ENCODE results near the gene ING4. TPM values are rescaled to one million over a fixed set of nuclear protein-coding genes. Genes with fewer than 3 reads are reported as not detected.
"Not testable (repeated sequence)": the region's sequence is repeated elsewhere in the genome, so short reads cannot be mapped to it uniquely, and the experiment has no call there.

The ING4 gene
- total RNA-seq (2014; rRNA removed; shearing (Covaris generic)): 25.1 and 28.7 TPM in 2 replicates

GRCh38 chr12:6662906-6663742, at the start of gene ING4:
ING4 (minus strand) TSS chr12:6663119; CDS start chr12:6663101, 18 bp downstream.
- H3K4me3 ChIP-seq: peak within 1 kb of the TSS; percentile 74
- H3K4me1 ChIP-seq: 0 out of 2 replicates have a peak, but pooled peaks cover 3% of the 10 kb centered on the region
- H3K27ac ChIP-seq: peak within 1 kb of the TSS; percentile 77
- peaks cover 12% of the 10 kb centered on the region; the same call in 1 of the 2 replicates for H3K36me3 ChIP-seq
- peak; percentile 99 for DNase-seq
- no peaks in the 10 kb centered on the region for H3K27me3 ChIP-seq
- H3K9me3 ChIP-seq (replicated peaks): no peaks in the 10 kb centered on the region

DNA sequence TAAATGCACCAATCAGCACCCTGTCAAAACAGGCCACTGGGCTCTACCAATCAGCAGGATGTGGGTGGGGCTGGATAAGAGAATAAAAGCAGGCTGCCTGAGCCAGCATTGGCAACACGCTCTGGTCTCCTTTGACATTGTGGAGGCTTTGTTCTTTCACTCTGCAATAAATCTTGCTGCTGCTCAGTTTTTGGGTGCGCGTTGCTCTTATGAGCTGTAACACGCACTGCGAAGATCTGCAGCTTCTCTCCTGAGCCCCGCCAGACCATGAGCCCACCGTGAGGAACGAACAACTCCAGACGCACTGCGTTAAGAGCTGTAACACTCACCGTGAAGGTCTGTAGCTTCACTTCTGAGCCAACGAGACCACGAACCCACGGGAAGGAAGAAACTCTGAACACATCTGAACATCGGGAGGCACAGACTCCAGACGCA, 46.1 kb upstream of the ING4 start:
- Histone ChIP-seq H3K27me3 (no peaks in the 10 kb centered on the region), H3K4me3 (no peak overlapping the region), H3K9me3 (replicated peaks) (no peaks in the 10 kb centered on the region), H3K36me3 (no peaks in the 10 kb centered on the region), H3K27ac (no peak overlapping the region), H3K4me1 (no peaks in the 10 kb centered on the region)
- no peak for DNase-seq

GRCh38 chr12:6708351-6708750, 45.4 kb upstream of the ING4 start:
- DNase-seq; H3K27me3 ChIP-seq; H3K27ac ChIP-seq; H3K4me1 ChIP-seq; H3K9me3 ChIP-seq (replicated peaks); H3K4me3 ChIP-seq; H3K36me3 ChIP-seq: not testable (repeated sequence)

DNA sequence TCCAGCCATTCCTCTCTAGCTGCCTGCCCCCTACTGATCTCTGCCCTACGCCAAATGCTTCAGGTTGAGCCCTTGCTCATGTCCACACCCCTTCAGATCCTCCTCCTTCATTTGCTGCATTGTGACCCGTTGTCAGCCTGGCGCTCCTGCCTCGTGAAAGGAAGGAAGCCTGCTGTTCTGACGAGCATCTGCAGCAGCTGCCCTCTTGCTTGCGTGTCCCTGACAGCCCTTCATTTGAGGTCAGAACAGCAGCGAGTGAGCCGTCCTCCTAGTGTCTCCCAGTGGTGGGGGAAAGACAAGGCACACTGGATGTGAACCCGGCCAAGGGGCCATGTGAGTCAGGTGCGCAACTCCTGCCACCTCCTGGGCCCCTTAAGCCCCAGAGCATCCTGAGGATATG, 40.7 kb upstream of the ING4 start:
- H3K27me3 ChIP-seq: peaks cover 36% of the 10 kb centered on the region

DNA sequence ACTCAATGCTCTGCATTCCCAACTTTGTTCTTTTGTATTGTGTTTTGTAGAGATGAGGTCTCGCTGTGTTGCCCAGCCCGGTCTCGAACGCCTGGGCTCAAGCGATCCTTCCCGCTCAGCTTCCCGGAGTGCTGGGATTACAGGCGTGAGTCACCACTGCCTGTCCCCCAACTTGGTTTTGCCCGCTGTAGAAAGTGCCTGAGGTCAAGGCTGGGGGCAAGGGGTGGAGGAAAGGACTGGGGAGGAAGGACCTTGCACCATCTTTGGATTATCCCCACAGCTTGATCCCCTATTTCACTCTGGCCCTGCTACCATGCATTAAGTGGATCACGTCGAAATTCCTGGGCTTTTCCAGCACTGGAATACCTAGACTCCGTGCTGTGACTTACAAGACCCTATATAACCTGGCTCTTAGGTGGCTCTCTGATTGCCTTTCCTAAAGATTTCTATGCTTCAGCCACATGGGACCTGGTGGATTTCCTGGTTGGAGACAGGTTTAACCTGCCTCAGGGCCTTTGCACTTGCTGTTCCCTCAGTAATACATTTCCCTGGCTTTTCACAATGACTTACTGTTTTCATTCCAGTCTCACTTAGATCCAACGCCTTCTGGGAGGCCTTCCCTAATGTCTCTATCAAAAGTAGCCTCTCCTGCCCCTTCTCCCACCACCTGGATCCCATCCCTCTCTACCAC, 38.3 kb upstream of the ING4 start:
- H3K9me3 ChIP-seq (replicated peaks): no peaks in the 10 kb centered on the region; the same call in 1 of the 2 replicates
- peak overlapping the region; percentile 58 for H3K4me3 ChIP-seq
- peaks cover 36% of the 10 kb centered on the region for H3K27me3 ChIP-seq
- no peaks in the 10 kb centered on the region for H3K36me3 ChIP-seq
- DNase-seq: no peak
- peaks cover 4% of the 10 kb centered on the region; the same call in 1 of the 2 replicates for H3K4me1 ChIP-seq
- no peak overlapping the region for H3K27ac ChIP-seq

More for the DNA sequence above, 40.7 kb upstream of the ING4 start:
- H3K9me3 ChIP-seq (replicated peaks): no peaks in the 10 kb centered on the region; the same call in 1 of the 2 replicates
- H3K27ac ChIP-seq: no peak overlapping the region
- H3K4me3 ChIP-seq: no peak overlapping the region
- no peaks in the 10 kb centered on the region for H3K36me3 ChIP-seq
- H3K4me1 ChIP-seq: peaks cover 4% of the 10 kb centered on the region; the same call in 1 of the 2 replicates
- peak; percentile 58 for DNase-seq

GRCh38 chr12:6700646-6701051, 37.7 kb upstream of the ING4 start, which contains the start of gene PIANP:
PIANP (minus strand) TSS chr12:6700815; CDS start chr12:6698061, 2,754 bp downstream.
- H3K9me3 ChIP-seq (replicated peaks): no peaks in the 10 kb centered on the region; the same call in 1 of the 2 replicates
- H3K4me1 ChIP-seq: peaks cover 4% of the 10 kb centered on the region; the same call in 1 of the 2 replicates
- H3K27ac ChIP-seq: no peak within 1 kb of the TSS
- peak; percentile 38 to 43 for DNase-seq
- peak within 1 kb of the TSS; percentile 58 for H3K4me3 ChIP-seq
- peaks cover 39% of the 10 kb centered on the region for H3K27me3 ChIP-seq
- no peaks in the 10 kb centered on the region for H3K36me3 ChIP-seq

DNA sequence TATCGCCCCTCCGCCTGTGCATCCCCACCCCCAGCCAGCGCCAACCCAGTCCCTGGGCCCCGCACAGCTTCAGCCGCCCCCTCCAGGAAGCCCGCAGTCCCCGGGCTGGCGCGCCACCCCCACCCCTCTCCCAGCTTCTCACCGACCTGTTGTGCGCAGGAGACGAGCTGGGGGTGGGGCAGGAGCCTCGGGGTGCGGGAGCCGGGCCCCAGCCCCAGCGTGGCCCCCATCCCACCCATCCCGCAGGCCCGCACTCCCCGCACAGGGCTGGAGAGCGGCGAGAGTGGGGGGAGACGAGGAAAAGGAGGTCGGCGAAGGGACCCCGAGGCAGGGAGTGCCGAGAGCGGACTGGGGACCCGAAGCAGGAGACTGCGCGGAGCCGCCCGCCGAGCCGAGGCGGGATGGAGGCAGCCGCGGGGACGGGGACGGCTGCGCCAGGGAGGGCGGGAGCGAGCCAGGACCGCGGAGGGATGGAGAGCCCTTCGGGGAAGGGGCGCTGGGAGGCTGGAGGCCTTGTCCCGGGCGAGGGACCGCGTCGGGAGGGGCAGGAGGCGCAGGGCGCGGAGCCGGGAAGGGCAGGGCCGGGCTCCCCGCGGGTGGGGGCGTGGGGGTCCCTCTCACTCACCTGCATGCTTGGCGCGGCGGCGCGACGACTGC, 37.2 kb upstream of the ING4 start:
- H3K4me1 ChIP-seq: peaks cover 4% of the 10 kb centered on the region; the same call in 1 of the 2 replicates
- peaks cover 40% of the 10 kb centered on the region for H3K27me3 ChIP-seq
- peak; percentile 17 to 36 for DNase-seq
- peak overlapping the region; percentile 58 for H3K4me3 ChIP-seq
- no peaks in the 10 kb centered on the region for H3K36me3 ChIP-seq
- H3K27ac ChIP-seq: no peak overlapping the region
- no peaks in the 10 kb centered on the region; the same call in 1 of the 2 replicates for H3K9me3 ChIP-seq (replicated peaks)

DNA sequence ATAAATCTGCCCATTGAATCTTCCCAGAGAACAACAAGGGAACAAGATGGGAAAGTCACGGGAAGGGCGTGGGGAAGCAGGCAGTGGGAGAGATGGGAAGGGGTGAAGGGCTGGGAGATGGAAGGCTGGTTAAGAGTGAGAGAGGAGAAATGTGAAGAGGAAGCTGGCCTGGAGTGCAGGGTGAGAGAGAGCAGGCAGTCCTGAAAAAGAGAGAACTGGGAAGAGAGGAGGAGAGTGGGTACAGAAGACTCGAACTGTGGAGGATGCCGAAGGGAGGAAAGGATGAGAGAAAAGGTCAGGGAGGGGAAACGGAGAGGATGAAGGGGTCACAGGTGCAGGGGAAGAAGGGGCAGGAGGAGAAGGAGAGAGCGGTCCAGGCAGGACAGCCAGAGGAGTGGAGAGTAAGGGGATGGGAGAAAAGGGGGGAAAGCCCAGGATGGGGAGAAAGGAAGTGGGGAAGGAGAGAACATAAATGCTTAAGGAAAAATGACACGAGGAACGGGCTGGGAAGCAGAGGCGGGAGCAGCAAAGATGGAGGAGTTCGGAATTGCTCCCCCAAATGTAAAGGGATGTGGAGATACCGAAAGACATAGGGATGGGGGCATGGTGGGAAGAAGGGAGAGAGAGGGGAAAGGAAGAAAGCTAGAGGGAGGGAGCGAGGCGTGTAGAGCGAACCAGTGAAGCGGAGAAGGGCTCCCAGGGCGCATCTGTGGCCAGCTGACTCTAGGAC, 36.5 kb upstream of the ING4 start:
- H3K27me3 ChIP-seq: peaks cover 40% of the 10 kb centered on the region
- H3K9me3 ChIP-seq (replicated peaks): no peaks in the 10 kb centered on the region; the same call in 1 of the 2 replicates
- H3K4me3 ChIP-seq: peak overlapping the region; percentile 58
- H3K36me3 ChIP-seq: no peaks in the 10 kb centered on the region
- no peak for DNase-seq
- H3K27ac ChIP-seq: no peak overlapping the region
- H3K4me1 ChIP-seq: peaks cover 4% of the 10 kb centered on the region; the same call in 1 of the 2 replicates

DNA sequence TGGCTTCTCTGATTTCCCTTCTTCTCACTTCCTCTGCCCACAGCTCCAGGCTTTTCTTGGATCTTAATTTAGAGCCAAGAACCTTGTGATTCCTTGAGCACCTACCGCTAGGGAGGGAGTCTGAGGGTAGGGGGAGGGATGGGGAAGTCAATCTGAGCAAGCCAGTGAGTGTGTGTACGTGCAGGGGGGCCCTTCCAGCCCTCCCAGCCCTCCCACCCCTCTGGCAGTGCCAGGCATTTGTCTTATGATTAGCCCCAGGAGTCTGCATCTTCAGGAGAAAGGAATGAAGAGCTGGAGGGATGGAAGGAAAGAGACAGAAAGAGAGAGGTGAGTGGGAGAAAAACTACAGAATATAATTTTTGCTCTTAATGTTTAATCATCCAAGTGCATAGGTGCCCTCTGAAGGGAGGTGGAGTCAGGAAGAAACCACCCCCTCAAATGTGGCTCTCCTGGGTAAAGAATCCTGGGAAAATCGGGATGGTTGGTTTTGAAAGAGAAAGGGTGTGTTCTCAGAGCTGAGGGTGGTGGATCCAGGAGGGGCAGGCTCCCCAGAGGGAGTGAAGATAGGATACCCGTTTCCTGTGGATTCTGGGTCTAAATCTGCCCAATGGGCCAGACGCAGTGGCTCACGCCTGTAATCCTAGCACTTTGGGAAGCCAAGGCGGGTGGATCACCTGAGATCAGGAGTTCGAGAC, 35.6 kb upstream of the ING4 start:
- Histone ChIP-seq H3K4me3 (no peak overlapping the region), H3K27ac (no peak overlapping the region), H3K9me3 (replicated peaks) (no peaks in the 10 kb centered on the region; the same call in 1 of the 2 replicates), H3K4me1 (peaks cover 4% of the 10 kb centered on the region; the same call in 1 of the 2 replicates), H3K27me3 (peaks cover 40% of the 10 kb centered on the region), H3K36me3 (no peaks in the 10 kb centered on the region)
- no peak for DNase-seq

DNA sequence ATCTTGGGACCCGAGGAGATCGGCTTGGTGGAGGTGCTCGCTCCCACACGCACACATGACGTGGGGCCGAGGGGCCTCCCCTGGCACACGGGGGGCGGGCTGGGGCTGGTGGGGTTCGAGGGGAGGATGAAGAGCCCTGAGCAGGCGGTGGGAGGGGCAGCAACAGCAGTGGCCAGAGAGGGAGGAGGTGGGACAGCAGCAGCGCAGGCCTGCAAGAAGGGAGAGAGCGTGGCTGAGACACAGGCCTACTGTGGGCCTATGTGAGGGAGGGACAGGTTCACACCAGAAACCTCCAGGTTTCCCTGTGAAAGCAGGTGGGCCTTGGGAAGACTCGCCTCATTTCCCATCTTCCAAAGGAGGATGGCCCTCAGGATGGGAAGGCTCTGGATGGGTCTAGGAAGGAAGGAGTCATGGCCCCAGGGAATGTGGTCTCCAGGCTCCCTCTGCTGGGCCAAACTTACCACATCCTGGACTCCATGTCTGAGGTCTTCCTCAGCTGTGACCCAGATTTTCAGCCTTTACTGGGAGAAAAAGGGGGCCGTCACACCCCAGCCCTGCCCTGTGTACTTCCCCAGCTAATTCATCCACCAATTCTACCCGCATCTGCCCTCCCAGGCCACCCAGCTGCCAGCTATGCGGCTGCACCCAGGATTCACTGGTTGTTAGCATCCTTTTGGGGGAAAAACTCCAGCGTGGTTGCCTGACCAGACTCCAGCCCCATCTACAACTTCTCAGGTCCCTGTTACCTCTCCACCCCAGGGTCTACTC, 34.8 kb upstream of the ING4 start:
- Histone ChIP-seq H3K27me3 (peaks cover 38% of the 10 kb centered on the region), H3K9me3 (replicated peaks) (no peaks in the 10 kb centered on the region; the same call in 1 of the 2 replicates), H3K4me3 (no peak overlapping the region), H3K27ac (no peak overlapping the region), H3K36me3 (no peaks in the 10 kb centered on the region), H3K4me1 (peaks cover 6% of the 10 kb centered on the region; the same call in 1 of the 2 replicates)
- DNase-seq: peak; percentile 64 to 82

- no peaks in the 10 kb centered on the region for H3K36me3 ChIP-seq
- H3K9me3 ChIP-seq (replicated peaks): no peaks in the 10 kb centered on the region; the same call in 1 of the 2 replicates
- peaks cover 34% of the 10 kb centered on the region for H3K27me3 ChIP-seq
- DNase-seq: no peak
- H3K4me1 ChIP-seq: peaks cover 9% of the 10 kb centered on the region; the same call in 1 of the 2 replicates
- no peak overlapping the region for H3K27ac ChIP-seq
- no peak overlapping the region for H3K4me3 ChIP-seq
These were observed 34.0 kb upstream of the ING4 start for GRCh38 chr12:6696690-6697583.
